Effector CD8-positive, alpha-beta T cell (primary cell): ENCODE results near the gene LCE2C.
A peak's percentile ranks its signal among the peaks of the same experiment; 100 is the strongest.
"Not testable (repeated sequence)": the region's sequence is repeated elsewhere in the genome, so short reads cannot be mapped to it uniquely, and the experiment has no call there.

Source experiments
- DNase-seq: peaks from one replicate; lab custom pipeline; 2025; lab: John Stamatoyannopoulos, UW
- total RNA-seq, 4 experiments: gene quantifications; one replicate each; lab custom pipeline; 2026; lab: John Stamatoyannopoulos, UW

Gene LCE2C
- 0 reads per million in 4 experiments for total RNA-seq

GRCh38 chr1:152674983-152675382 lies at the start of gene LCE2C:
TSS of gene LCE2C (plus strand) at chr1:152675279. CDS start at chr1:152676016, 737 bp downstream.
- not testable (repeated sequence) for DNase-seq

- DNase-seq, result no peak
These were observed 48.3 kb upstream of the LCE2C start for GRCh38 chr1:152626744-152627143.

GRCh38 chr1:152630596-152630995 lies 44.5 kb upstream of the LCE2C start:
- DNase-seq, result no peak

- DNase-seq, result no peak
These were observed 34.7 kb upstream of the LCE2C start for GRCh38 chr1:152640351-152640750.

GRCh38 chr1:152643945-152644344 lies 31.1 kb upstream of the LCE2C start:
- DNase-seq, result no peak

GRCh38 chr1:152645146-152645545 lies 29.9 kb upstream of the LCE2C start:
- no peak for DNase-seq

- DNase-seq, result no peak
These were observed 28.4 kb upstream of the LCE2C start for GRCh38 chr1:152646656-152647055.

GRCh38 chr1:152654110-152654509 lies 21.0 kb upstream of the LCE2C start:
- DNase-seq, result peak; percentile 5

- no peak for DNase-seq
These were observed 18.6 kb upstream of the LCE2C start for GRCh38 chr1:152656459-152656858.

- DNase-seq, result no peak
These were observed 17.4 kb upstream of the LCE2C start for GRCh38 chr1:152657677-152658076.

GRCh38 chr1:152658649-152659048 lies 16.4 kb upstream of the LCE2C start:
- no peak for DNase-seq

- no peak for DNase-seq
These were observed 12.0 kb upstream of the LCE2C start, which contains the start of gene LCE2D for GRCh38 chr1:152663098-152663497. TSS of gene LCE2D (plus strand) at chr1:152663380. CDS start at chr1:152664106, 726 bp downstream.

- not testable (repeated sequence) for DNase-seq
These were observed 8.9 kb upstream of the LCE2C start for GRCh38 chr1:152666171-152666570.

- DNase-seq, result no peak
These were observed 7.4 kb upstream of the LCE2C start for GRCh38 chr1:152667648-152668047.

GRCh38 chr1:152673016-152673415 lies 2.1 kb upstream of the LCE2C start:
- no peak for DNase-seq

GRCh38 chr1:152679459-152679858 lies 4.4 kb downstream of the LCE2C start:
- no peak for DNase-seq

GRCh38 chr1:152681616-152682015 lies 6.5 kb downstream of the LCE2C start:
- DNase-seq, result no peak

- no peak for DNase-seq
These were observed 8.8 kb downstream of the LCE2C start for GRCh38 chr1:152683846-152684245.

GRCh38 chr1:152685823-152686222 lies 10.7 kb downstream of the LCE2C start, which contains the start of gene LCE2B:
TSS of gene LCE2B (plus strand) at chr1:152686123. CDS start at chr1:152686844, 721 bp downstream.
- DNase-seq, result not testable (repeated sequence)

GRCh38 chr1:152697701-152698600 lies 22.9 kb downstream of the LCE2C start, which contains the start of gene LCE2A:
TSS of gene LCE2A (plus strand) at chr1:152698345. CDS start at chr1:152698902, 557 bp downstream.
- no peak for DNase-seq

GRCh38 chr1:152699746-152700145 lies 24.7 kb downstream of the LCE2C start:
- DNase-seq, result no peak

- DNase-seq, result no peak
These were observed 32.8 kb downstream of the LCE2C start, which contains the start of gene LCE4A for GRCh38 chr1:152707860-152708259. TSS of gene LCE4A (plus strand) at chr1:152708160. CDS start at chr1:152709076, 916 bp downstream.

- no peak for DNase-seq
These were observed 43.2 kb downstream of the LCE2C start for GRCh38 chr1:152718238-152718637.
